Pancreas (tissue), 10 donors: ENCODE results near the gene MAN2A2. TPM values are rescaled to one million over a fixed set of nuclear protein-coding genes. Genes with fewer than 3 reads are reported as not detected.
"Not testable (repeated sequence)": the region's sequence is repeated elsewhere in the genome, so short reads cannot be mapped to it uniquely, and the experiment has no call there.

Experiments used
- ATAC-seq, 4 donors: fragments of 200-7000 bp; cut with Tn5 transposase; one replicate each; pipeline versions ENCODE4 v1.8.0 to v1.9.1; 2020; ENCODE audit warnings: mild to moderate bottlenecking in 4 of 4, moderate library complexity in 4 of 4
- DNase-seq, 6 donors: peaks; one replicate each; pipeline ENCODE4 v3.0.0-alpha.2; 2020
- FAIRE-seq: peaks from 2 replicates; lab custom pipeline; 2012; peaks lifted over from hg19 to GRCh38; lab: Jason Lieb, UNC
- H3K27ac ChIP-seq, 4 donors: fragments of 200-600 bp; sonication (generic); 1 replicate in 3 of 4; 2 replicates in 1 of 4; pipeline versions ENCODE4 v1.5.0 to v1.8.0; 2020
- H3K27me3 ChIP-seq, 4 donors: fragments of 200-600 bp; one replicate each; pipeline ENCODE4 v1.8.0; 2021
- H3K36me3 ChIP-seq, 3 donors: fragments of 200-600 bp; sonication (generic) in 1 of 3; one replicate each; pipeline versions ENCODE4 v1.5.0 to v1.8.0; 2020 to 2021
- H3K4me1 ChIP-seq, 3 donors: fragments of 200-600 bp; one replicate each; pipeline ENCODE4 v1.8.0; 2021
- H3K4me3 ChIP-seq, 4 donors: fragments of 200-600 bp; sonication (generic) in 2 of 4; one replicate each; pipeline versions ENCODE4 v1.5.0 to v1.8.0; 2020 to 2021
- H3K9me3 ChIP-seq, 4 donors: fragments of 200-600 bp; one replicate each; pipeline ENCODE4 v1.8.0; 2021
- CTCF ChIP-seq, 4 donors: fragments of 200-600 bp; sonication (generic) in 3 of 4; IDR thresholded peaks; one replicate each; pipeline versions ENCODE4 v1.5.0 to v1.8.0; 2021; ENCODE audit warnings: antibody characterized with exemption in 4 of 4
- WGBS, 2 donors: extraction: QIAGEN DNeasy Blood & Tissue Kit; methylation state at CpG; one replicate each; pipeline ENCODE4 v1.1.7; 2013; 5-methylcytosine and 5-hydroxymethylcytosine counted together
- intact Hi-C, 3 donors: fragments of 100-400 bp; cut with DNase I; formaldehyde crosslinking; loops; one replicate each; pipeline versions ENCODE4 v1.11.1 to v1.14.2; 2022
- polyA plus RNA-seq, 2 donors: library from polyadenylated mRNA; stranded (reverse); fragments of 200-250 nt; gene quantifications; one replicate each; pipeline ENCODE4 v1.2.3, GENCODE V29; 2013
- total RNA-seq, 6 donors: library from RNA; stranded (reverse); fragmentation: NEBNext Ultra II Directional in 4 of 6; extraction: Animal tissue kit (Norgen Biotek cat#: 25700) in 4 of 6; gene quantifications; one replicate each; pipeline versions ENCODE4 v1.2.1 to v1.2.4, GENCODE V29; 2021 to 2023
- donor health status: healthy with polysubstance abuse.
- donor health status: DM: no; HTN: no; CAD: no; lungs with moderate emphysema.
- donor health status: DM: no; HTN: no; CAD: no.
- donor health status: control.
- donor health status: control.
- donor health status: Bipolar disorder and iron deficiency.
- donor health status: DM: yes; HTN: yes; CAD: no.
- donor health status: DM: no; HTN: no; CAD: no.
- donor health status: DM: no; HTN: no; CAD: no.
- donor health status: DM: yes; HTN: yes; CAD: no.

MAN2A2 gene
- total and polyA plus RNA-seq, 8 donors: 56.6 to 118 (median 67.7) TPM

DNA sequence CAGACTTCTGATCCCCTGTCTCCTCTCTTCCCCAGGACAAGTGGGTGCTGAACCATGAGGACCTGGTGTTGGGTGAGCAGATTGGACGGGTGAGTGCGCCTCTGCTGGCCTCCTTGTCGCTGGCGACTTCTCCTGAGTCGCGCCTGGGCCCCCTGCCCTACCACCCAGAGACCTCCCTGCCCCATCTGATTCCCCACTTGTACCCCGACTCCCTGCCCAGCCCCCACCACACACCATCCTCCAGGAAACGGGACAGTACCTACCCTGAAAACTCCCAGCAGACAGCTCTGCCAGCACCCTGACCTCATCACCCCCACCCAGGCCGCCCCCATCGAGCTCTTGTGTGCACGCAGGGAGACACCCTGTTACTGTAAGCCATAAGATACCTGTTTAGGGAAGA, 11.1 kb upstream of the MAN2A2 start:
- Histone ChIP-seq H3K4me3 (no peak overlapping the region), H3K27ac (no peak overlapping the region), H3K36me3 (peaks cover 0 to 17% (median 9%) of the 10 kb centered on the region in 3 donors), H3K4me1 (no peaks in the 10 kb centered on the region), H3K27me3 (no peaks in the 10 kb centered on the region), H3K9me3 (no peaks in the 10 kb centered on the region)
- FAIRE-seq (no peak), ATAC-seq (no peak), DNase-seq (peak in 1 of 6 donors; percentile 53)
- intact Hi-C loops: no loop called here
- WGBS, 2 donors: 79 to 91% methylated on average over 11 of the region's 11 CpGs
- TF ChIP-seq CTCF (IDR thresholded peaks at IDR 0.05): no peak

- TF ChIP-seq CTCF (IDR thresholded peaks at IDR 0.05): no peak
- DNase-seq (peak in 1 of 6 donors; percentile 63), FAIRE-seq (no peak), ATAC-seq (no peak)
- intact Hi-C loops: no loop called here
- Histone ChIP-seq H3K4me1 (no peaks in the 10 kb centered on the region), H3K4me3 (no peak overlapping the region), H3K36me3 (peaks cover 0 to 17% (median 9%) of the 10 kb centered on the region in 3 donors), H3K9me3 (no peaks in the 10 kb centered on the region), H3K27me3 (no peaks in the 10 kb centered on the region), H3K27ac (no peak overlapping the region)
- 87 to 90% methylated on average over 28 to 29 of the region's 29 CpGs for WGBS, 2 donors
These were observed 10.5 kb upstream of the MAN2A2 start for GRCh38 chr15:90892498-90893174.

DNA sequence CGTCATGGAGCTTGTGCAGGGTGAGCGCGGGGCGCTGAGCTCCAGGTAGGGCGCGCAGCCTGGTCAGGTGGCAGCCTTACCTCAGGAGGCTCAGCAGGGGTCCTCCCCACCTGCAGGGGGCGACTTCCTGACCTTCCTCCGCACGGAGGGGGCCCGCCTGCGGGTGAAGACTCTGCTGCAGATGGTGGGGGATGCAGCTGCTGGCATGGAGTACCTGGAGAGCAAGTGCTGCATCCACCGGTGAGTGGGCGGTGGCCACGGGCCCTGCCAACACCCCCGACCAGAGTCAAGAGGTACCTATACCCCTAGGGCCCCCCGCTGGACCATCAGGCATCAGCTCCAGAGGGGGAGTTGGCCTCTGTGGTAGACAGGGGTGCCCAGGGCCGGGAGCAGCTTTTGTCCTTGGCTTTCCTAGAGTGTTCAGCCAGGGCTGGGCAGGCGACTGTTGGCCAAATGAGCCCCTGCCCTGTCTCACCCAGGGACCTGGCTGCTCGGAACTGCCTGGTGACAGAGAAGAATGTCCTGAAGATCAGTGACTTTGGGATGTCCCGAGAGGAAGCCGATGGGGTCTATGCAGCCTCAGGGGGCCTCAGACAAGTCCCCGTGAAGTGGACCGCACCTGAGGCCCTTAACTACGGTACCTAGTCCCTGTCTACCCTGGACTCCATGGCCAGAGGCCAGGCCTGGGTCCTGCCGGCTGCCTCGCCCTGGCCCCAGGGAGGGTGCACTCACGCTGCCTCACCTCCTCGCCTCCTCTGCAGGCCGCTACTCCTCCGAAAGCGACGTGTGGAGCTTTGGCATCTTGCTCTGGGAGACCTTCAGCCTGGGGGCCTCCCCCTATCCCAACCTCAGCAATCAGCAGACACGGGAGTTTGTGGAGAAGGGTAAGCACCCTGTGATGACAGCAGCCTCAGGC, 9.7 kb upstream of the MAN2A2 start:
- intact Hi-C loops: no loop called here
- peak in 1 of 6 donors; percentile 70 for DNase-seq
- Histone ChIP-seq H3K27me3 (no peaks in the 10 kb centered on the region), H3K4me3 (no peak overlapping the region), H3K27ac (no peak overlapping the region), H3K36me3 (peaks cover 0 to 17% (median 9%) of the 10 kb centered on the region in 3 donors), H3K9me3 (no peaks in the 10 kb centered on the region), H3K4me1 (no peaks in the 10 kb centered on the region)
- TF ChIP-seq CTCF (IDR thresholded peaks at IDR 0.05): no peak
- WGBS, 2 donors: 90 to 94% methylated on average over 29 to 33 of the region's 33 CpGs
- ATAC-seq: peak in 1 of 4 donors; percentile 9
- no peak for FAIRE-seq

GRCh38 chr15:90895571-90896117, 7.5 kb upstream of the MAN2A2 start:
- no peaks in the 10 kb centered on the region for H3K27me3 ChIP-seq
- FAIRE-seq (no peak), ATAC-seq (peak in 1 of 4 donors; percentile 31), DNase-seq (no peak)
- H3K4me1 ChIP-seq: no peaks in the 10 kb centered on the region
- peaks cover 0 to 17% (median 9%) of the 10 kb centered on the region in 3 donors for H3K36me3 ChIP-seq
- intact Hi-C loops: no loop called here
- TF ChIP-seq CTCF (IDR thresholded peaks at IDR 0.05): no peak
- H3K9me3 ChIP-seq: no peaks in the 10 kb centered on the region
- H3K27ac ChIP-seq: no peak overlapping the region
- no peak overlapping the region for H3K4me3 ChIP-seq
- WGBS, 2 donors: 74 to 83% methylated on average over 10 of the region's 10 CpGs

DNA sequence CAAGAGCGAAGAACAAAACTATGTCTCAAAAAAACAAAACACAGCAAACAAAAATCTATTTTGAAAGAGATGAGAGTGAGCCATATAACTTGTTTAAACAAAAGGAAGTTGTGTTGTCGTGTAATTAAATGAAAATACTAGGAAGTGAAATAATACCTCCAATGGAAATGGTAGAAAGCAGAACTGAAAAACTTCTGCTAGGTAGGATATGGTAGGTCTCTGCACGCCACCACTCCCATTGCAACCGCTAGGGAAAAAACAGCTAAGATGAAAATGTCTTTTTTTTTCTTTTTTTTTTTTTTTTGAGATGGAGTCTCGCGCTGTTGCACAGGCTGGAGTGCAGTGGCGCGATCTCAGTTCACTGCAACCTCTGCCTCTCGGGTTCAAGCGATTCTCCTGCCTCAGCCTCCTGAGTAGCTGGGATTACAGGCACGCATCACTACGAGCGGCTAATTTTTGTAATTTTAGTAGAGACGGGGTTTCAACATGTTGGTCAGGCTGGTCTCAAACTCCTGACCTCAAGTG, 5.9 kb upstream of the MAN2A2 start:
- DNase-seq, H3K4me3 ChIP-seq, H3K9me3 ChIP-seq, FAIRE-seq, H3K4me1 ChIP-seq, H3K27me3 ChIP-seq, ATAC-seq, intact Hi-C loops, H3K27ac ChIP-seq: not testable (repeated sequence)
- 92 to 96% methylated on average over 14 of the region's 14 CpGs for WGBS, 2 donors
- peaks cover 0 to 12% (median 9%) of the 10 kb centered on the region in 3 donors for H3K36me3 ChIP-seq
